ENCODE results near the gene BEX1. TPM values are rescaled to one million over a fixed set of nuclear protein-coding genes. Genes with fewer than 3 reads are reported as not detected.
"Not testable (repeated sequence)": the region's sequence is repeated elsewhere in the genome, so short reads cannot be mapped to it uniquely, and the experiment has no call there.

BEX1 gene
- 1 to 10 TPM in 1 of 4 donors, not detected in 3; 1.9 TPM for total RNA-seq

DNA sequence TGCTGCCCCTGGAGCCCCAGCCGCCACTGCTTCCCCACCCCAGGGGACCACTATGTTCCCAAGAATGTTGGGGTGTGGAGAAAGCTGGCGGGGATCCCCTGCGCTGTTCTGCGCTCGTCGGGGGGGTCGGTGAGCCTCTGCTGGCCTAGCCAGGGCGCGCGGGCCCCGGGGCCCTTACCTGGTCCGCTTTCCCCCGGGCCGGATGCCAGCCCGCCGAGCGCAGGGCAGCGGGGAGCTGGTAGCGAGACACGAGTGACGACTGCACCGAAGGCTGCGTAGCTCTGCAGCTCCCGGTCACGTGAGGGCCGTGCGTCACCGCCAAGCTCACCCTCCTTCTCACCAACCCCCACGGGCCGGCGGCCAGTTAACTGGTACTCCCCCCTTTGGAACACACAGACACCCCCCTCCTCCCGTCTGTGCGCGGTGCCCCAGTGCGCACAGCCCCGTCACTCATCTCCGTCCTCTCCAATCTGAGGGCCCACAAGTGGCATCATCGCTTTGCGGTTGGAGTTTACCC is at the start of gene BEX1:
Gene BEX1, minus strand, starts transcription at position 254 of the 517 bp plus-strand sequence. CDS start 897 bp downstream, outside the sequence.
- no peaks in the 10 kb centered on the region for H3K27me3 ChIP-seq
- TF ChIP-seq POLR2A (IDR thresholded peaks at IDR 0.05): no peak
- TF ChIP-seq, protein P1, sequence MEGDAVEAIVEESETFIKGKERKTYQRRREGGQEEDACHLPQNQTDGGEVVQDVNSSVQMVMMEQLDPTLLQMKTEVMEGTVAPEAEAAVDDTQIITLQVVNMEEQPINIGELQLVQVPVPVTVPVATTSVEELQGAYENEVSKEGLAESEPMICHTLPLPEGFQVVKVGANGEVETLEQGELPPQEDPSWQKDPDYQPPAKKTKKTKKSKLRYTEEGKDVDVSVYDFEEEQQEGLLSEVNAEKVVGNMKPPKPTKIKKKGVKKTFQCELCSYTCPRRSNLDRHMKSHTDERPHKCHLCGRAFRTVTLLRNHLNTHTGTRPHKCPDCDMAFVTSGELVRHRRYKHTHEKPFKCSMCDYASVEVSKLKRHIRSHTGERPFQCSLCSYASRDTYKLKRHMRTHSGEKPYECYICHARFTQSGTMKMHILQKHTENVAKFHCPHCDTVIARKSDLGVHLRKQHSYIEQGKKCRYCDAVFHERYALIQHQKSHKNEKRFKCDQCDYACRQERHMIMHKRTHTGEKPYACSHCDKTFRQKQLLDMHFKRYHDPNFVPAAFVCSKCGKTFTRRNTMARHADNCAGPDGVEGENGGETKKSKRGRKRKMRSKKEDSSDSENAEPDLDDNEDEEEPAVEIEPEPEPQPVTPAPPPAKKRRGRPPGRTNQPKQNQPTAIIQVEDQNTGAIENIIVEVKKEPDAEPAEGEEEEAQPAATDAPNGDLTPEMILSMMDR (IDR thresholded peaks at IDR 0.05): no peak
- H3K4me1 ChIP-seq: peaks cover 0 to 8% (median 0%) of the 10 kb centered on the region in 3 donors
- intact Hi-C loops (cut with DNase I): no loop called here
- no peak for DNase-seq
- no peak within 1 kb of the TSS for H3K27ac ChIP-seq
- WGBS, 2 donors: 43% methylated on average over 8 of the region's 39 CpGs; no CpG with 5 or more reads in 1 of the 2 donors
- H3K4me3 ChIP-seq: peak within 1 kb of the TSS in 3 of 4 donors; percentile 16 to 42 (median 30)
- H3K9me3 ChIP-seq: no peaks in the 10 kb centered on the region
- no peaks in the 10 kb centered on the region for H3K36me3 ChIP-seq

DNA sequence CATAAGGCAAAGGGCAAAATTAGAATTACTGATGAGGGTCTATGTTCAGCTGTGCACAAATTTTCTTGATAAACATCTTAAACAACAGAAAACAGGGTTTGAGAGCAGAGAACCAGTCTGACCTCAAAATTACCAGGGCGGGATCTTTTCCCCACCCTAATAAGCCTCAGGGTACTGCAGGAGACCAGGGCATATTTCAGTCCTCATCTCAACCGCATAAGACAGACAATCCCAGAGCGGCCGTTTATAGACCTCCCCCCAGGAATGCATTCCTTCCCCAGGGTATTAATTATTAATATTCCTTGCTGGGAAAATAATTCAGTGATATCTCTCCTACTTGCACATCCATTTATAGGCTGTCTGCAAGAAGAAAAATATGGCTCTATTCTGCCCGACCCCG is 45.5 kb upstream of the BEX1 start:
- H3K9me3 ChIP-seq: peaks cover 0 to 12% (median 0%) of the 10 kb centered on the region in 3 donors
- intact Hi-C loops (cut with DNase I); H3K36me3 ChIP-seq; H3K27ac ChIP-seq; H3K4me1 ChIP-seq; H3K27me3 ChIP-seq; H3K4me3 ChIP-seq; DNase-seq: not testable (repeated sequence)
- 80 to 88% methylated on average over 6 of the region's 6 CpGs for WGBS, 2 donors

DNA sequence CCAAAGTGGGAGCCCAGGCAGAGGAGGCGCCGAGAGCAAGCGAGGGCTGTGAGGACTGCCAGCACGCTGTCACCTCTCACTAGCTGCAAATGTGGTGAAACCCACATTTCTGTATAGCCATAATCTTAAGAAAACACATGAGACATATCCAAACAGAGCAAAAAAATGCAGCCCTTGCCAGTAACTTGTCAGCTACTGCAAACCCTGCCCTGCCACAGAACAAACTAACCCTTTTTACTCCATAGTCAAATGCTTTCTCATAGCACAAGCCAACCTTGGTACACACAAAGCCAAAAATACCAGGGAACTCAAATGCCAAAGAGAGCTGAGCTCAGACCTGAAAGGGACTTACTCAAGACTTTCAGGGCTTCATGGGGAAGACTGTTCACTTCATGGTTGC is 43.9 kb upstream of the BEX1 start:
- Histone ChIP-seq H3K9me3 (peaks cover 0 to 12% (median 0%) of the 10 kb centered on the region in 3 donors), H3K27ac (no peak overlapping the region), H3K4me3 (no peak overlapping the region), H3K4me1 (no peaks in the 10 kb centered on the region), H3K36me3 (no peaks in the 10 kb centered on the region), H3K27me3 (no peaks in the 10 kb centered on the region)
- no peak for DNase-seq
- TF ChIP-seq, protein P1 (IDR thresholded peaks at IDR 0.05): no peak
- no peak for TF ChIP-seq POLR2A (IDR thresholded peaks at IDR 0.05)
- no CpG with 5 or more reads among the region's 4 CpGs for WGBS, 2 donors
- intact Hi-C loops (cut with DNase I): no loop called here

DNA sequence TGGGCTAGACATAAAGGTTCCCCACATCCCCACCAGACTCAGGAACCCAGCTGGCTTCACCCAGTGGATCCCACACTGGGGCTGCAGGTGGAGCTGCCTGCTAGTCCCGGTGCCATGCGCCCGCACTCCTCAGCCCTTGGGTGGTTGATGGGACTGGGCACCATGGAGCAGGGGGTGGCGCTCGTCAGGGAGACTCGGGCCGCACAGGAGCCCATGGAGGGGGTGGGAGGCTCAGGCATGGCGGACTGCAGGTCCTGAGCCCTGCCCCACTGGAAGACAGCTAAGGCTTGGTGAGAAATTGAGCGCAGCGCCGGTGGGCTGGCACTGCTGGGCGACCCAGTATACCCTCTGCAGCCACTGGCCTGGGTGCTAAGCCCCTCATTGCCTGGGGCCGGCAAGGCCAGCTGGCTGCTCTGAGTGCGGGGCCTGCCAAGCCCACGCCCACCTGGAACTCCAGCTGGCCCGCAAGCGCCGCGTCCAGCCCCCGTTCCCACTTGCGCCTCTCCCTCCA is 43.3 kb upstream of the BEX1 start:
- DNase-seq; H3K27ac ChIP-seq; H3K36me3 ChIP-seq; H3K4me1 ChIP-seq; intact Hi-C loops (cut with DNase I); H3K27me3 ChIP-seq; H3K4me3 ChIP-seq: not testable (repeated sequence)
- H3K9me3 ChIP-seq: peaks cover 0 to 12% (median 0%) of the 10 kb centered on the region in 3 donors
- WGBS, 2 donors: 100% methylated on average over 1 of the region's 21 CpGs; no CpG with 5 or more reads in 1 of the 2 donors

DNA sequence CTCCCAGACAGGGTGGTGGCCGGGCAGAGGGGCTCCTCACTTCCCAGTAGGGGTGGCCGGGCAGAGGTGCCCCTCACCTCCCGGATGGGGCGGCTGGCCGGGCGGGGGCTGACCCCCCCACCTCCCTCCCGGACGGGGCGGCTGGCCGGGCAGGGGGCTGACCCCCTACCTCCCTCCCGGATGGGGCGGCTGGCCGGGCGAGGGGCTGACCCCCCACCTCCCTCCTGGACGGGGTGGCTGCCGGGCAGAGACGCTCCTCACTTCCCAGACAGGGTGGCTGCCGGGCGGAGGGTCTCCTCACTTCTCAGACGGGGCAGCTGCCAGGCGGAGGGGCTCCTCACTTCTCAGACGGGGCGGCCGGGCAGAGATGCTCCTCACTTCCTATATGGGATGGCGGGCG is 40.4 kb upstream of the BEX1 start:
- DNase-seq: not testable (repeated sequence)

DNA sequence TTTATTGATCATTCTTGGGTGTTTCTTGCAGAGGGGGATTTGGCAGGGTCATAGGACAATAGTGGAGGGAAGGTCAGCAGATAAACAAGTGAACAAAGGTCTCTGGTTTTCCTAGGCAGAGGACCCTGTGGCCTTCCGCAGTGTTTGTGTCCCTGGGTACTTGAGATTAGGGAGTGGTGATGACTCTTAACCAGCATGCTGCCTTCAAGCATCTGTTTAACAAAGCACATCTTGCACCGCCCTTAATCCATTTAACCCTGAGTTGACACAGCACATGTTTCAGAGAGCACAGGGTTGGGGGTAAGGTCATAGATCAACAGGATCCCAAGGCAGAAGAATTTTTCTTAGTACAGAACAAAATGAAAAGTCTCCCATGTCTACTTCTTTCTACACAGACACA is 39.9 kb upstream of the BEX1 start:
- intact Hi-C loops (cut with DNase I): not testable (repeated sequence)

More for the DNA sequence above, 40.4 kb upstream of the BEX1 start:
- H3K27ac ChIP-seq; H3K27me3 ChIP-seq; H3K4me3 ChIP-seq; H3K9me3 ChIP-seq; H3K4me1 ChIP-seq; H3K36me3 ChIP-seq; intact Hi-C loops (cut with DNase I): not testable (repeated sequence)
- no CpG with 5 or more reads among the region's 26 CpGs for WGBS, 2 donors

DNA sequence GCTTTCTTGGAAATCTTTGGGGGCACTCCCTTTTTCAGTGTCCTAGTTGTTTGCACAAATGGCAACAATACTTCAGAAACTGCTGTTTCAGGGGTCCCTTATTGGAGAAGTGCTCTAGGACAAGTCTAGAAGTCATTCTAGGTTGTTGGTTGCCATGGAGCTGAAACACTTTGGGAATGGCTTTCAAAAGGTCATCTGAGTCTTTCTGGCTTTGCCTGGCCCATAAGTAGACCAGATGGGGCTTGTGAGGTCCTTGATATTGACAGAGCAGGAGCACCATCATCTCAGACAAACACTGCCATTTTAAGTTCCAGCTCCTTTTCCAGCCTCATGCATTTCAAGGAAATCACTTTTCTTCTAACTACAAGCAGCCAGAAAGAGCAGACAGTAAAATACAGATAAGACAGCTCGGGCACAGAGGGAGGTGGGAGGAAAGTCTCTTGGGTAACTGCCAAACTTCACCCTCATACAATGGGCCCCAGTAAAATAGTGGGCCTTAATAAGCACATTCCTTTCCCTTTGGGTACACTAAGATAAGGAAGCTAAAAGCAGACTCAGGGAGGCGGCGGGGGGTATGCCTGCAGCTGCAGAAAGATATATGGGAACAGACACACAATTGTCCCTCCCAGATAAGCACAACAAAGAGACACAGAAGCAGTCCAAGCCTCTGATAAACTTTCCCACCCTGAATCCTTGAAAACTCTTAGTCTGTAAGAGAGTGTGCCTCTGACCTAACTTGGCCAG is 37.5 kb upstream of the BEX1 start:
- WGBS, 2 donors: 51 to 60% methylated on average over 2 to 3 of the region's 3 CpGs
- intact Hi-C loops (cut with DNase I): no loop called here
- no peaks in the 10 kb centered on the region for H3K36me3 ChIP-seq
- H3K4me1 ChIP-seq: no peaks in the 10 kb centered on the region
- TF ChIP-seq, protein P1 (IDR thresholded peaks at IDR 0.05): no peak
- no peak for TF ChIP-seq POLR2A (IDR thresholded peaks at IDR 0.05)
- H3K9me3 ChIP-seq: no peaks in the 10 kb centered on the region
- DNase-seq: no peak
- no peak overlapping the region for H3K4me3 ChIP-seq
- no peak overlapping the region for H3K27ac ChIP-seq
- no peaks in the 10 kb centered on the region for H3K27me3 ChIP-seq

More for the DNA sequence above, 39.9 kb upstream of the BEX1 start:
- H3K4me1 ChIP-seq, H3K9me3 ChIP-seq, DNase-seq, H3K4me3 ChIP-seq, H3K27me3 ChIP-seq, H3K36me3 ChIP-seq, H3K27ac ChIP-seq: not testable (repeated sequence)
- no CpG with 5 or more reads among the region's 2 CpGs for WGBS, 2 donors
